EL (cell line): Measurements from ENCODE around the gene SMAD1.

Experiments used
- DNase-seq: peaks from one replicate; pipeline ENCODE4 v3.0.0-alpha.2; 2016

The SMAD1 gene

GRCh38 chr4:145481164-145481941 lies at the start of gene SMAD1:
TSS of gene SMAD1 (plus strand) at chr4:145481853. CDS start at chr4:145514614, 32,761 bp downstream.
- DNase-seq: peak; percentile 83

GRCh38 chr4:145433684-145434083 lies 48.0 kb upstream of the SMAD1 start:
- DNase-seq: no peak

- DNase-seq: no peak
Observed at GRCh38 chr4:145435646-145436045, 46.0 kb upstream of the SMAD1 start.

GRCh38 chr4:145436114-145436513 lies 45.5 kb upstream of the SMAD1 start:
- no peak for DNase-seq

GRCh38 chr4:145436796-145437195 lies 44.9 kb upstream of the SMAD1 start:
- no peak for DNase-seq

- no peak for DNase-seq
Observed at GRCh38 chr4:145437466-145437865, 44.2 kb upstream of the SMAD1 start.

- no peak for DNase-seq
Observed at GRCh38 chr4:145438298-145438697, 43.4 kb upstream of the SMAD1 start.

- DNase-seq: no peak
Observed at GRCh38 chr4:145440292-145441007, 41.2 kb upstream of the SMAD1 start.

GRCh38 chr4:145446184-145446583 lies 35.5 kb upstream of the SMAD1 start:
- DNase-seq: no peak

GRCh38 chr4:145451895-145452294 lies 29.8 kb upstream of the SMAD1 start:
- no peak for DNase-seq

GRCh38 chr4:145452447-145453162 lies 29.0 kb upstream of the SMAD1 start:
- no peak for DNase-seq

- DNase-seq: no peak
Observed at GRCh38 chr4:145453163-145453520, 28.5 kb upstream of the SMAD1 start.

GRCh38 chr4:145473203-145473602 lies 8.4 kb upstream of the SMAD1 start:
- DNase-seq: no peak

- no peak for DNase-seq
Observed at GRCh38 chr4:145480257-145480656, 1.4 kb upstream of the SMAD1 start.

GRCh38 chr4:145481942-145482208 lies 222 bp downstream of the SMAD1 start:
- DNase-seq: no peak

GRCh38 chr4:145482209-145483037 lies 770 bp downstream of the SMAD1 start:
- peak; percentile 69 for DNase-seq

- no peak for DNase-seq
Observed at GRCh38 chr4:145483514-145483913, 1.9 kb downstream of the SMAD1 start.

- DNase-seq: no peak
Observed at GRCh38 chr4:145484225-145484846, 2.7 kb downstream of the SMAD1 start.

- DNase-seq: no peak
Observed at GRCh38 chr4:145485120-145485519, 3.5 kb downstream of the SMAD1 start.

GRCh38 chr4:145486603-145487002 lies 5.0 kb downstream of the SMAD1 start:
- no peak for DNase-seq

- DNase-seq: no peak
Observed at GRCh38 chr4:145487631-145488030, 6.0 kb downstream of the SMAD1 start.

GRCh38 chr4:145488310-145488709 lies 6.7 kb downstream of the SMAD1 start:
- DNase-seq: no peak

- DNase-seq: no peak
Observed at GRCh38 chr4:145489556-145489955, 7.9 kb downstream of the SMAD1 start.
